ENCODE data around the gene RBM3. TPM values are rescaled to one million over a fixed set of nuclear protein-coding genes. Genes with fewer than 3 reads are reported as not detected.
A peak's percentile ranks its signal among the peaks of the same experiment; 100 is the strongest.
"Not testable (repeated sequence)": the region's sequence is repeated elsewhere in the genome, so short reads cannot be mapped to it uniquely, and the experiment has no call there.

RBM3 gene
- total RNA-seq, 1 experiment from 2014 or later = 233 TPM

DNA sequence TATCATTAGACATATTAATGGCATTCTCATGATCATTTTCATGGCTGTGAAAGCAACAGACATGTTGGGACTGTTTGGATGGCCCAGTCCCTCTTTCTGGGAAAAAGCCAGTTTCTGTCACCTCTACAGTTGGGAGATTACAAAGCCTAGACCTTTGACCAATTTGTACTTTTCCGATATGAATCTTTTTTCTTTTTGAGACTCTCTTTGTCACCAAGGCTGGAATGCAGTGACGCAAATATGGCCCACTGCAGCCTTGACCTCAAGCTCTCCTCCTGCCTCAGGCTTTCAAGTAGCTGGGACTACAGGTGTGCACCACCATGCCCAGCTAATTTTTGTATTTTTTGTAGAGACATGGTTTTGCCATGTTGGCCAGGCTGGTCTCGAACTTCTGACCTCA, 25.4 kb upstream of the RBM3 start (continued):
- TF ChIP-seq, protein P1, sequence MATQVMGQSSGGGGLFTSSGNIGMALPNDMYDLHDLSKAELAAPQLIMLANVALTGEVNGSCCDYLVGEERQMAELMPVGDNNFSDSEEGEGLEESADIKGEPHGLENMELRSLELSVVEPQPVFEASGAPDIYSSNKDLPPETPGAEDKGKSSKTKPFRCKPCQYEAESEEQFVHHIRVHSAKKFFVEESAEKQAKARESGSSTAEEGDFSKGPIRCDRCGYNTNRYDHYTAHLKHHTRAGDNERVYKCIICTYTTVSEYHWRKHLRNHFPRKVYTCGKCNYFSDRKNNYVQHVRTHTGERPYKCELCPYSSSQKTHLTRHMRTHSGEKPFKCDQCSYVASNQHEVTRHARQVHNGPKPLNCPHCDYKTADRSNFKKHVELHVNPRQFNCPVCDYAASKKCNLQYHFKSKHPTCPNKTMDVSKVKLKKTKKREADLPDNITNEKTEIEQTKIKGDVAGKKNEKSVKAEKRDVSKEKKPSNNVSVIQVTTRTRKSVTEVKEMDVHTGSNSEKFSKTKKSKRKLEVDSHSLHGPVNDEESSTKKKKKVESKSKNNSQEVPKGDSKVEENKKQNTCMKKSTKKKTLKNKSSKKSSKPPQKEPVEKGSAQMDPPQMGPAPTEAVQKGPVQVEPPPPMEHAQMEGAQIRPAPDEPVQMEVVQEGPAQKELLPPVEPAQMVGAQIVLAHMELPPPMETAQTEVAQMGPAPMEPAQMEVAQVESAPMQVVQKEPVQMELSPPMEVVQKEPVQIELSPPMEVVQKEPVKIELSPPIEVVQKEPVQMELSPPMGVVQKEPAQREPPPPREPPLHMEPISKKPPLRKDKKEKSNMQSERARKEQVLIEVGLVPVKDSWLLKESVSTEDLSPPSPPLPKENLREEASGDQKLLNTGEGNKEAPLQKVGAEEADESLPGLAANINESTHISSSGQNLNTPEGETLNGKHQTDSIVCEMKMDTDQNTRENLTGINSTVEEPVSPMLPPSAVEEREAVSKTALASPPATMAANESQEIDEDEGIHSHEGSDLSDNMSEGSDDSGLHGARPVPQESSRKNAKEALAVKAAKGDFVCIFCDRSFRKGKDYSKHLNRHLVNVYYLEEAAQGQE (IDR thresholded peaks at IDR 0.05; ENCODE audit: low read depth) = no peak

DNA sequence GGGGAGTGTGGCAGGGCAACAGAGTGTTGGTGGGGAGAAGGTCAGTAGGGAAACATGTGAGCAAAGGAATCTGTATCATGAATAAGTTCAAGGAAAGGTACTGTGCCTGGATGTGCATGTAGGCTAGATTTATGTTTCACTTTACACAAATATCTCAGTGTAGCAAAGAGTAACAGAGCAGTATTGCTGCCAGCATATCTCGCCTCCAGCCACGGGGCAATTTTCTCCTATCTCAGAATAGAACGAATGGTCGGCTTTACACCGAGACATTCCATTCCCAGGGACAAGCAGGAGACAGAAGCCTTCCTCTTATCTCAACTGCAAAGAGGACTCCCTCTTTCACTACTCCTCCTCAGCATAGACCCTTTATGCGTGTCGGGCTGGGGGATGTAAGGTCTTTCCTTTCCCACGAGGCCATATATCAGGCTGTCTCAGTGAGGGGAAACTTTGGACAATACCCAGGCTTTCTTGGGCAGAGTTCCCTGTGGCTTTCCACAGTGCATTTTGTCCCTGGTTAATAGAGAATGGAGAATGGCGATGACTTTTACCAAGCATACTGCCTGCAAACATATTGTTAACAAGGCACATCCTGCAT, 18.5 kb upstream of the RBM3 start:
- POLR2A ChIA-PET; BruUV-seq (replicated peaks); H4K20me1 ChIP-seq (ENCODE audit: insufficient read depth); intact Hi-C loops (cut with micrococcal nuclease); H3K27me3 ChIP-seq (ENCODE audit: insufficient read depth, low read length); H3K9me2 ChIP-seq (ENCODE audit: insufficient read depth); DNase-seq (ENCODE audit: low read depth, low spot score); H3K4me1 ChIP-seq (ENCODE audit: control insufficient read depth in 1 of 2, insufficient read depth in 2 of 2, low read length in 2 of 2); H3K4me2 ChIP-seq (ENCODE audit: low read length); H3K4me3 ChIP-seq (replicated peaks in 1 of 2; ENCODE audit: low read depth in 1 of 2, low read length in 2 of 2); H3K9me3 ChIP-seq (ENCODE audit: control insufficient read depth in 1 of 2, insufficient read depth in 1 of 2, low read depth in 1 of 2, low read length in 2 of 2); H3K79me2 ChIP-seq (ENCODE audit: insufficient read depth, low read length); H3K9ac ChIP-seq (ENCODE audit: low read length); H3K36me3 ChIP-seq (ENCODE audit: control insufficient read depth in 1 of 2, insufficient read depth in 2 of 2, low read length in 2 of 2); CTCF ChIA-PET; H2AFZ ChIP-seq (ENCODE audit: low read depth, low read length, poor library complexity, severe bottlenecking); ATAC-seq; RAD21 ChIA-PET (ENCODE audit: low non-redundant PET in 1 of 2, low total read pairs in 2 of 2, uncharacterized antibody in 2 of 2, unreplicated experiment in 2 of 2); H3K27ac ChIP-seq (ENCODE audit: low read depth, low read length): not testable (repeated sequence)

DNA sequence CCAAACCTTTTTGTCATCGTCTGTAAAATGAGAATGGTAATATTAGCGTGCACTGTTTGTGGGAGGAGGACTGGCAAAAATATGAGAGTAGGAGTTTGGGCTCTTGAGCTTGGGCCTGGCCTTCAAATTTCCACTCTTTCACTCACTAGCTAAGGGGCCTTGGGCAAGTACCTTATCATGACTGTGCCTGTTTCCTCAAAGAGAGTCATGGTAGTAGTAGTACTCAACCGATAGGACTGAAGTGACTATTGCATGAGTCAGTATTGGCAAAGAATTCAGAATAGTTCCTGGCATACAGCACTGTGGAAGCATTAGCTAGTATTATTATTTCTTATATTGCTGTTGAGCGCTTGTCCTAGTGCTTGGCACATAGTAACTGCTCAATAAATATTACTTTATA, 16.0 kb upstream of the RBM3 start:
- DNase-seq (ENCODE audit: low read depth, low spot score) = no peak
- ChIA-PET RAD21 (ENCODE audit: low non-redundant PET in 1 of 2, low total read pairs in 2 of 2, uncharacterized antibody in 2 of 2, unreplicated experiment in 2 of 2) (no interaction called here), POLR2A (interaction anchor here (0.7 kb wide), 1 partner anchor 596 kb away, joined by 3 read pairs; no protein-coding TSS in a partner anchor), CTCF (no interaction called here)
- no peaks in the 10 kb centered on the region for H3K27me3 ChIP-seq (ENCODE audit: insufficient read depth, low read length)
- no peak overlapping the region for H2AFZ ChIP-seq (ENCODE audit: low read depth, low read length, poor library complexity, severe bottlenecking)
- intact Hi-C loops (cut with micrococcal nuclease) = no loop called here
- TF ChIP-seq FOSL1 (IDR thresholded peaks at IDR 0.05; ENCODE audit: low read depth) = peak; percentile 53; the same call in 1 of the 2 replicates
- TF ChIP-seq, protein P2, sequence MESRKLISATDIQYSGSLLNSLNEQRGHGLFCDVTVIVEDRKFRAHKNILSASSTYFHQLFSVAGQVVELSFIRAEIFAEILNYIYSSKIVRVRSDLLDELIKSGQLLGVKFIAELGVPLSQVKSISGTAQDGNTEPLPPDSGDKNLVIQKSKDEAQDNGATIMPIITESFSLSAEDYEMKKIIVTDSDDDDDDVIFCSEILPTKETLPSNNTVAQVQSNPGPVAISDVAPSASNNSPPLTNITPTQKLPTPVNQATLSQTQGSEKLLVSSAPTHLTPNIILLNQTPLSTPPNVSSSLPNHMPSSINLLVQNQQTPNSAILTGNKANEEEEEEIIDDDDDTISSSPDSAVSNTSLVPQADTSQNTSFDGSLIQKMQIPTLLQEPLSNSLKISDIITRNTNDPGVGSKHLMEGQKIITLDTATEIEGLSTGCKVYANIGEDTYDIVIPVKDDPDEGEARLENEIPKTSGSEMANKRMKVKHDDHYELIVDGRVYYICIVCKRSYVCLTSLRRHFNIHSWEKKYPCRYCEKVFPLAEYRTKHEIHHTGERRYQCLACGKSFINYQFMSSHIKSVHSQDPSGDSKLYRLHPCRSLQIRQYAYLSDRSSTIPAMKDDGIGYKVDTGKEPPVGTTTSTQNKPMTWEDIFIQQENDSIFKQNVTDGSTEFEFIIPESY (IDR thresholded peaks at IDR 0.05; ENCODE audit: extremely low read depth, insufficient replicate concordance, low read length) = no peak
- H3K79me2 ChIP-seq (ENCODE audit: insufficient read depth, low read length) = no peaks in the 10 kb centered on the region
- 0 out of 2 replicates have a peak overlapping the region, but pooled peaks have one; percentile 14 for H3K4me2 ChIP-seq (ENCODE audit: low read length)
- H3K9me2 ChIP-seq (ENCODE audit: insufficient read depth) = no peaks in the 10 kb centered on the region
- H4K20me1 ChIP-seq (ENCODE audit: insufficient read depth) = no peaks in the 10 kb centered on the region
- BruUV-seq (replicated peaks) = no TSS peak
- peak; percentile 68 for ATAC-seq
- no peak overlapping the region for H3K9ac ChIP-seq (ENCODE audit: low read length)
- no peaks in the 10 kb centered on the region for H3K36me3 ChIP-seq (ENCODE audit: control insufficient read depth in 1 of 2, insufficient read depth in 2 of 2, low read length in 2 of 2)
- H3K27ac ChIP-seq (ENCODE audit: low read depth, low read length) = no peak overlapping the region
- no peaks in the 10 kb centered on the region for H3K9me3 ChIP-seq (ENCODE audit: control insufficient read depth in 1 of 2, insufficient read depth in 1 of 2, low read depth in 1 of 2, low read length in 2 of 2)
- no peak overlapping the region for H3K4me3 ChIP-seq (replicated peaks in 1 of 2; ENCODE audit: low read depth in 1 of 2, low read length in 2 of 2)
- peaks cover 0 to 9% of the 10 kb centered on the region in 2 experiments; a peak in 2 of 4 replicates for H3K4me1 ChIP-seq (ENCODE audit: control insufficient read depth in 1 of 2, insufficient read depth in 2 of 2, low read length in 2 of 2)
